HG02840 (cell line): ENCODE data around the gene RNF32.

Experiments
- ATAC-seq: cut with Tn5 transposase; IDR thresholded peaks from one replicate; pipeline ENCODE4 v1.9.1; 2021; ENCODE audit warnings: mild to moderate bottlenecking, moderate library complexity, moderate number of reproducible peaks; ENCODE audit not compliant: unreplicated experiment, low FRiP score

The RNF32 gene

DNA sequence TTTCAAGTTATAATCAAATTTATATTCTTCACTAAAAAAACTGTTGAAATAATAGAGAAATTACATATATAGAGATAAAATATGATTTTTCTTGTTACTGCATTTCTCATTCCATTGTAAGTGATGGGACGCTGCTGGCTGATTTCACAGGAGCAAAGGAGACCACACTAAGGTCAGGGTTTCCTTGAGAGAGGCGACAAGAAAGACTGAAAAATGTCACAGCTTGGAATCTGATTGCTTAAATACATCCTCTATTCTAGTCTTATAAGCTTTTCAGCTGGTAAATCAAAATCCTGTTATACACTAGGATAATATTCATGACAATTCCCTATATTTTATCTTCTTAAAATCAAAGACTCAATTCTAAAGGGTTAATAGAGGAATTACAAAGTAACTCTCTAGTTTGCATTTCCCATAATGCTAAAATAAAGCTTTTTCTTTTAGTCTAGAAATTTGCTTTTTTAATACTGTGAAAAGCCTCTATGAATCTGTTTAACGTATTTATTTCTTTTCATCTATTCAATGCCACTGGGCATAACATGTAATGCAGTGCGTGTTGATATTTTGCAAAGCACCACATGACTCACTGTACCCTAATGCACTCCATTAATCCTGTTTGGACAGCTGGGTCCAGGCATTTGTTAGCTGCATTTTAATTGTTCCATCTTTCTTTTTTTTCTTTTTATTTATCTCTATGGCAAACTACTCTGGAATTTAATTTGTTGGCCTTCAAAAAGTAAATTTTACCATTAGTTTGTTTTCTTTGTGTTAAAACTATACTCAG, 81.7 kb downstream of the RNF32 start:
- no peak for ATAC-seq

DNA sequence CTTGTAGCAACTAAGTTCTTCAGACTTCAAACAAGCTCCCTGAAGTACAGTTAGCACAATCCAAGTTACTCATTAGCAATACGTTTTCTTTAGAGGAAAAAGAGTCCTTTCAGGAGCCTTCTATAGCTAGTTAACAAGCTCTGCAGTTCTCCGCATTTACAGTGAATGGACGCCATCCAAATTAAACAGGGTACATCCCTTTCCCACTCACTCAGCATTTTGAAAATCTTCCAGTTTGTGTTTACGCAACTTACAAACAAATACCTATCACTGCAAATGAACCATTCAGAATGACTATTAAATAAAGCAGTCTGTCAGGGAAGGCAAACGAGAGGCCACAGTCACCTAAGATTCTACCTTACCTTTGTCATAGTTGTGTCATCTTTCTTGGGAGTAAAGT, 84.5 kb downstream of the RNF32 start:
- ATAC-seq = no peak

DNA sequence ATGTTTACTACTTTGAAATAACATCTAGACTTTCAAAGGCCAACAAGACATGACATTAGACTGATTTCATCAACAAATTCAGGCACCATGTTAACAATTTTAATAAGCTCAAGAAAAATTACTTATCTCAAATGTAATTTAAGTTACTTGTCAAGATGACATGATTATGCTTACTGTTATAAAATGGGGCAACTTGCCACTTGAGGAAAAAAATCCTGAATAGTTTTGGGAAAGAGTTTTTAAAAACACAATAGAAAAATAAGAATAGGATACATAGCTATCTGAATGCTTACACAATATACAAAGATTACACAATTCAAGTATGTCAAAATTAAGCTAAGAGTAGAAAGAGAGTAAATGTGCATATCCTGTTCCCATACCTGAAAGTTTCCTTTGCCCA, 85.4 kb downstream of the RNF32 start:
- ATAC-seq = no peak
